Activated B cell treated with CpG ODN at 0.5 μM for 24 hours (primary cell): ENCODE data around the gene NUP214. TPM values are rescaled to one million over a fixed set of nuclear protein-coding genes. Genes with fewer than 3 reads are reported as not detected.
"Not testable (repeated sequence)": the region's sequence is repeated elsewhere in the genome, so short reads cannot be mapped to it uniquely, and the experiment has no call there.

Experiments
- ATAC-seq: fragments of 200-7000 bp; cut with Tn5 transposase; one replicate; pipeline ENCODE4 v1.10.0; 2021; ENCODE audit warnings: low read depth, mild to moderate bottlenecking, moderate library complexity
- CTCF ChIA-PET: fragments of 350-600 bp; sonication (Branson Sonifier 250); formaldehyde crosslinking; loops from one replicate; lab custom pipeline; 2021; ENCODE audit warnings: antibody characterized with exemption; lab: Charles Lee
- POLR2A ChIA-PET: fragments of 350-600 bp; sonication (Branson Sonifier 250); formaldehyde crosslinking; loops from one replicate; lab custom pipeline; 2021; ENCODE audit warnings: antibody characterized with exemption; lab: Charles Lee
- DNase-seq: peaks from one replicate; pipeline ENCODE4 v3.0.0; 2022
- H3K27ac Mint-ChIP-seq: one replicate; pipeline ENCODE4 v1.8.0; 2020; ENCODE audit warnings: mixed read lengths
- H3K27me3 Mint-ChIP-seq: one replicate; pipeline ENCODE4 v1.8.0; 2021; ENCODE audit warnings: mixed read lengths
- H3K36me3 Mint-ChIP-seq: one replicate; pipeline ENCODE4 v1.8.0; 2021; ENCODE audit warnings: low read depth, mixed read lengths
- H3K4me1 Mint-ChIP-seq: one replicate; pipeline ENCODE4 v1.8.0; 2021; ENCODE audit warnings: mixed read lengths
- H3K4me3 Mint-ChIP-seq: one replicate; pipeline ENCODE4 v1.8.0; 2020; ENCODE audit warnings: mild to moderate bottlenecking, mixed read lengths
- H3K9me3 Mint-ChIP-seq: one replicate; pipeline ENCODE4 v1.8.0; 2020; ENCODE audit warnings: mixed read lengths
- intact Hi-C: fragments of 100-400 bp; cut with micrococcal nuclease; formaldehyde crosslinking; loops from one replicate; pipeline ENCODE4 v1.15.1; 2024
- total RNA-seq: library from RNA; stranded (reverse); gene quantifications from 2 replicates; pipeline ENCODE4 v1.2.3, GENCODE V29; 2022
- TF ChIP-seq, protein P1 (sequence below): fragments of 200-600 bp; IDR thresholded peaks from one replicate; pipeline ENCODE4 v1.8.0; 2022; ENCODE audit warnings: antibody characterized with exemption, mild to moderate bottlenecking

NUP214 gene
- total RNA-seq, 1 donor from 2014 or later = 90.9 TPM

- Mint-ChIP-seq H3K9me3 (no peaks in the 10 kb centered on the region), H3K27ac (no peak overlapping the region), H3K27me3 (no peaks in the 10 kb centered on the region), H3K36me3 (peaks cover 76% of the 10 kb centered on the region), H3K4me1 (peaks cover 11% of the 10 kb centered on the region), H3K4me3 (no peak overlapping the region)
- ATAC-seq (peak; percentile 52), DNase-seq (no peak)
- intact Hi-C loops = no loop called here
- POLR2A ChIA-PET = no interaction called here
- TF ChIP-seq, protein P1, sequence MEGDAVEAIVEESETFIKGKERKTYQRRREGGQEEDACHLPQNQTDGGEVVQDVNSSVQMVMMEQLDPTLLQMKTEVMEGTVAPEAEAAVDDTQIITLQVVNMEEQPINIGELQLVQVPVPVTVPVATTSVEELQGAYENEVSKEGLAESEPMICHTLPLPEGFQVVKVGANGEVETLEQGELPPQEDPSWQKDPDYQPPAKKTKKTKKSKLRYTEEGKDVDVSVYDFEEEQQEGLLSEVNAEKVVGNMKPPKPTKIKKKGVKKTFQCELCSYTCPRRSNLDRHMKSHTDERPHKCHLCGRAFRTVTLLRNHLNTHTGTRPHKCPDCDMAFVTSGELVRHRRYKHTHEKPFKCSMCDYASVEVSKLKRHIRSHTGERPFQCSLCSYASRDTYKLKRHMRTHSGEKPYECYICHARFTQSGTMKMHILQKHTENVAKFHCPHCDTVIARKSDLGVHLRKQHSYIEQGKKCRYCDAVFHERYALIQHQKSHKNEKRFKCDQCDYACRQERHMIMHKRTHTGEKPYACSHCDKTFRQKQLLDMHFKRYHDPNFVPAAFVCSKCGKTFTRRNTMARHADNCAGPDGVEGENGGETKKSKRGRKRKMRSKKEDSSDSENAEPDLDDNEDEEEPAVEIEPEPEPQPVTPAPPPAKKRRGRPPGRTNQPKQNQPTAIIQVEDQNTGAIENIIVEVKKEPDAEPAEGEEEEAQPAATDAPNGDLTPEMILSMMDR = no peak
- CTCF ChIA-PET = interaction anchor here (0.9 kb wide), 1 partner anchor 555 kb away, joined by 3 read pairs; no protein-coding TSS in a partner anchor
These were observed 78.2 kb downstream of the NUP214 start for GRCh38 chr9:131203431-131204218.

GRCh38 chr9:131204285-131204684 lies 78.9 kb downstream of the NUP214 start:
- no peak overlapping the region for H3K27ac Mint-ChIP-seq
- ChIA-PET CTCF (interaction anchor here (0.9 kb wide), 1 partner anchor 554 kb away, joined by 3 read pairs; no protein-coding TSS in a partner anchor), POLR2A (no interaction called here)
- H3K4me3 Mint-ChIP-seq = no peak overlapping the region
- DNase-seq (no peak), ATAC-seq (no peak)
- peaks cover 71% of the 10 kb centered on the region for H3K36me3 Mint-ChIP-seq
- intact Hi-C loops = no loop called here
- TF ChIP-seq, protein P1 = no peak
- H3K27me3 Mint-ChIP-seq = no peaks in the 10 kb centered on the region
- H3K4me1 Mint-ChIP-seq = peaks cover 11% of the 10 kb centered on the region
- H3K9me3 Mint-ChIP-seq = no peaks in the 10 kb centered on the region

GRCh38 chr9:131206495-131206894 lies 81.1 kb downstream of the NUP214 start:
- DNase-seq = no peak
- H3K36me3 Mint-ChIP-seq = peaks cover 75% of the 10 kb centered on the region

DNA sequence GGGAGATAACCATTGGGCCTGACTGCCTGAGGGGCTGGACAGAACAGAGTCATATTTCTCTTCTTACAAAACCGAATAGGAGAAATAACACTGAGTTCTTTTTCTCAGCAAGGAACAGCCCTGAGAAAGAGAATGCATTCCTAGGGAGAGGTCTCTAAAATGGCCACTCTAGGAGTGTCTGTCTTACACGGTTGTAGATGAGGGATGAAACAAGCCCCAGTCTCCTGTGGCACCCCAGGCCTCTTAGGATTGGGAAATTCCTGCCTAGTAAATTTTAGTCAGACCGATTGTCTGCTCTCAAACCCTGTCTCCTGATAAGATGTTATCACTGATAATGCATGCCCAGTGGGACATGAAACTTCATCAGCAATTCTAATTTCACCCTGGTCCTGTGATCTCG lies 86.5 kb downstream of the NUP214 start:
- CTCF ChIA-PET, H3K27ac Mint-ChIP-seq, H3K4me3 Mint-ChIP-seq, DNase-seq, H3K27me3 Mint-ChIP-seq, intact Hi-C loops, POLR2A ChIA-PET, H3K4me1 Mint-ChIP-seq, ATAC-seq: not testable (repeated sequence)
- H3K36me3 Mint-ChIP-seq = peaks cover 74% of the 10 kb centered on the region
- peaks cover 10% of the 10 kb centered on the region for H3K9me3 Mint-ChIP-seq

More at GRCh38 chr9:131206495-131206894, 81.1 kb downstream of the NUP214 start:
- Mint-ChIP-seq H3K27me3 (no peaks in the 10 kb centered on the region), H3K27ac (no peak overlapping the region), H3K9me3 (peaks cover 6% of the 10 kb centered on the region), H3K4me1 (peaks cover 11% of the 10 kb centered on the region), H3K4me3 (no peak overlapping the region)
- TF ChIP-seq, protein P1 = no peak
- POLR2A ChIA-PET = interaction anchor here (1.0 kb wide), 1 partner anchor 30 kb away, joined by 7 read pairs; no protein-coding TSS in a partner anchor
- CTCF ChIA-PET = no interaction called here
- intact Hi-C loops = no loop called here
- no peak for ATAC-seq

- no peaks in the 10 kb centered on the region for H3K27me3 Mint-ChIP-seq
- H3K4me3 Mint-ChIP-seq = no peak overlapping the region
- no peaks in the 10 kb centered on the region for H3K4me1 Mint-ChIP-seq
- H3K36me3 Mint-ChIP-seq = peaks cover 74% of the 10 kb centered on the region
- DNase-seq (no peak), ATAC-seq (no peak)
- H3K9me3 Mint-ChIP-seq = peaks cover 10% of the 10 kb centered on the region
- H3K27ac Mint-ChIP-seq = no peak overlapping the region
- TF ChIP-seq, protein P1 = no peak
- intact Hi-C loops = no loop called here
- CTCF ChIA-PET = interaction anchor here (1.4 to 2.4 kb wide), 2 partner anchors 34 to 122 kb away, joined by 4 to 7 read pairs; no protein-coding TSS in a partner anchor
- POLR2A ChIA-PET = interaction anchor here (0.6 kb wide), 1 partner anchor 41 kb away, joined by 3 read pairs; no protein-coding TSS in a partner anchor
These were observed 89.0 kb downstream of the NUP214 start for GRCh38 chr9:131214286-131214856.
